Stimulated activated CD4-positive, alpha-beta T cell treated with anti-CD3 and anti-CD28 coated beads, Interleukin-2, amount 100 ng/mL, for 4 hours (primary cell): Measurements from ENCODE around the gene DPYD.

Experiments
- DNase-seq: peaks from one replicate; pipeline ENCODE4 v3.0.0-alpha.2; 2020; ENCODE audit warnings: low read depth

The DPYD gene

DNA sequence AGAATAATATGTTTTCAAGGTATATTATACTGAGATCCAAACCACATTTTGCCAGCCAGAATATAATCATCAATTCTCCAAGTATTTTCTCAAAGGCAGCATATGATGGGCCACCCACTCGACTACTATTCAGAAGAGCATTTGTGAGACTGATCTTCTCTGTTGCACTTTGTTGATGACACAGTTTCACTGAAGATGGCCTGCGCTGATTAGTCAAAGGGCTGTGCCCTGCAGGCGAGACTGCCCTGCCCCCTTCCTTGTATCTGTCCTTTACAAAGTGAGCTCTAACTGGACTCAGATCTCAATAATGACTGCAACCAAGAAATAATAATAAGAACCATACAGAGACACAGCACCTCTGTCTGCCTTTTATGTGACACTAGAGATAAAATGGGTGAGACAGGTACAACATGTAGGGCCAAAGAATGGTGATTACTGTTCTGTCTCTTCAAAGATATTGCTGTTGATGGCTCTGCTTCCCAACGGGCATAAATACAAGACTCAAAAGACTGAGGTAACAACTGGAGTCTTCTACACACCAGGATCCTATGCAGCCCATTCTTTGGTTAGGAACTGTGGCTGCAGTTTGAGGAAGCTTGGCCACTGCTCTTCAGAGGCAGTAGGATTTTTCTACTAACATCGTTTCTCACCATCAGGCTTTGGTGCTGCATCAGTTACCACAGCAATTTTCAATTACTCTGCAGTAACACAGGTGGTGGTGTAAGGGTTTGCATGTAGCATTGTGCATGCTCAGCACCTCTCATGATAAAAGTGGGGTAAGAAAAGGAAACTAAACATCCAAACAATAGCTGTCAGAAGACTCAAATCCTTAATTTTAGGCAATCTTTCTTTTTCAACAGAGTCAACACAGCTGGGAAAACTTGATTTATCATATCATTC lies 718.1 kb downstream of the DPYD start:
- no peak for DNase-seq

DNA sequence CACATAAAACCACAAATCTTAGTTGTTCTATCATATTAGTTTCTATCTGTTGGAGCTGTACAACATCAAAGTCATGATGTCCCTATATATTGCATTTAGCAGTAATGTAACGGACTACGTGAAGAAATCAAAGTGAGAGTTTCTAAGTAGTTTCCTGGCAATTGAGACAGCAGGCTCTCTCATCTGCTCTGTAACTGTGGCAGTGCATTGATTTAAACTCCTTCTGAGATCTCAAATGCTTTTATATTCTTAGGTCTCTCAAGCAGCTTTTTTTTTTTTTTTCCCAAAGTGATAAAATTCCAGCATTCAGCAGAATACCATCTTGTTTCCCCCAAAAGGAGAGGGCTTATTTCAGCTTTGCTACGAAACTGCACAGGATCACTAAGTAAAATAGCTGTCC lies 719.2 kb downstream of the DPYD start:
- DNase-seq: no peak

DNA sequence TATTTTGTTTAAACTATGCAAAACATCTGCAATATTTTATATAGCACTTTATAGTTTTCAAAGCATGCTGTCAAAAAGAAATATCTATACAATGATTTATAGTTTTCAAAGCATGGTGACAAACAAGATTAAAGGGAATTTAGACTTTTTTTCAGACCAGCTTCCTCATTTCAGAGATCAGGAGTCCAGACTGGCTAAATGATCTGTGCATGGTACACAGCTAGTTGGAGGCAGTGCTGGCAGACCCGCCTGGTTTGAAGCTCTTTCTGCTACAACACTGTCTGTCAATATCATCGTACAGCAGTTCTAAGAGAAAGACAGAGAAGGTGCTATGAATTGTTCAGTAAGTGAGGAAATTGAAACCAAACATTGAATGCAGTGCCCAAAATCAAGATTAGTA lies 720.2 kb downstream of the DPYD start:
- DNase-seq: no peak

DNA sequence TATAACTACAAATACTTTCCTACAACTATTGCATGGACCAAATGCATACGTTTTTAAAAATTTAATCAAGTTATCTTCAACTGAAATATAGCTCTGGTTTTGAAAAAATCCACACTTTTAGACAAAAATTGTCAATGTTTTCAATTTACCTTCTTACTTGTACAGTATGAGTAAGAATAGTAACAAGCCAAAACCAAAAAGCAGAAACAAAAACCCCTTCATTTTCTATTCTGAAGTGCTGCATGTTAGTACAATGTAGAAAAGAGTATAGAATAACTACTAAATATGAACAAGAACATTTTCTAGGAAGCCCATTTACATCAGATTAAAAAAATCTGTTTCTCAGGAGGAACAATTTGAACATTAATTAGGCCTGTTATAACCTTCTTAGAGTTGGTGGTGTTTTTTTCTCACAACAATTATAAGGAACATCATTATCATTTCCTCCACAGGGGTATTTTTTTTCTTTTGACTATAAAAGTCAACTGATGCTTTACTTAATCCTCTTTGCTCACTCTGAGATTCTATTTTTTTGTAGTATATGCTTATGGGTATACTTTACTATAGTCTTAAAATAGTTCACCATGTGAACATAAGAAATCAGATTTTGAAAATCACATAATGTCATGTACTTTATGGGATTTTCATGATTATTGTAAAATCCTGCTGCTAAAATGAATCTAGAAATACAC lies 723.9 kb downstream of the DPYD start:
- no peak for DNase-seq

DNA sequence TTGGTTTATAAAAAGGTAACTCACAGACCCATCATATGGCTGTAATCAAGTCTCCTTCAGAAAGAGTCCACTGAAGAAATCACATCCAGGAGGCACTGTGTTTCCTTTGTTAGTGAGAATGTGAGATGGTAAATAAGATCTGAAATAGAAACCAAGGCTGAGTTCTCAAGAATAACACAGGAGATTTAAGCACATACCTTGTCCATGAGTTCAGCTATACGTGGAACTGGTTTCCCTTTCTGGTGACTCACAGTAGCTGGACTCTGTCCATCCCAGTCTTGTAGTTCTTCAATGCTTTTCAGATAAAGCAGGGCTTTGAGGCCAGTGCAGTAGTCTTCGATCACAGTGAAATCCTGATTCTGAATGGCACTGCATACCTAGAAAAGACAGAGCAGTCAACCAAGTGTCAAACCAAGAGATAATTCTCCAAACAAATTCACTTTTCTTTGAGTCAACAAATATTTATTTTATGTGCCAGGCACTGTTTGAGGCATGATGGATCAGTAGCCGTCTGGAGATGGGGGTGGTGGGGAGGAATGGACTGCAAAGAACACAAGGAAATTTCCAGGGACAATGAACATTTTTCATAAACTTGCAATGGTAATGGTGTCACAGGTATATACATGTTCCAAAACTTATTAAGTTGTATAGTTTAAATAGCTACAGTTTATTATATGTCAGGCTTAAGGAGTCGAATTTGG lies 727.8 kb downstream of the DPYD start:
- no peak for DNase-seq

DNA sequence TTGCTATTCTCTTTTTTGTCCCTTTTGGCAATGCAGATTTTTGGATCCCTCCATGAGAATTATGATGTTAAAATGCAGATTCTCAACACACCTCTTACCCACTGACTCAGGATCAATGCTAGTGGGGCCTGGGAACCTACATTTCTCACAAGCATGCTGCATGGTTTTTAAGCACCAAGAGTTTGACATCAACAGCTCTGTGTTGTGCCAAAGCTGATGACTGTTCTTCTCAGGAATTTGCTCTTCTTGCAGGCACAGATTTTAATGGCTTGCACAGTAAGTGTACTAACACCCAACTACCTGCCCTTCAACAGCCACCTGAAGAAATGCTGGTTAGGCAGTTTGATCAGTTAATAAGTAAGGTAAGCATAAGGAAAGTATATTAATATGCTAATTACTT lies 730.5 kb downstream of the DPYD start:
- no peak for DNase-seq

DNA sequence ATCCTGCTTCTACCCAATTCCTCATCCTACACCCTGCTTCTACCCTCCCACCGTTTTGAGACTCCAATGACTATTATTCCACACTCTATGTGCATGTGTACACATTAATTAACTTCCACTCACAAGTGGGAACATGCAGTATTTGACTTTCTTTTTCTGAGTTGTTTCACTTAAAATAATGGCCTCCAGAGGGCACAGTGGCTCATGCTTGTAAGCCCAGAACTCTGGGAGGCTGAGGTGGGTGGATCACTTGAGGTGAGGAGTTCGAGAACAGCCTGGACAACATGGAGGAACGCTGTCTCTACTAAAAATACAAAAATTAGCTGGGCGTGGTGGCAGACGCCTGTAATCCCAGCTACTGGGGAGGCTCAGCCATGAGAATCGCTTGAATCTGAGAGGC lies 734.5 kb downstream of the DPYD start:
- DNase-seq: no peak

DNA sequence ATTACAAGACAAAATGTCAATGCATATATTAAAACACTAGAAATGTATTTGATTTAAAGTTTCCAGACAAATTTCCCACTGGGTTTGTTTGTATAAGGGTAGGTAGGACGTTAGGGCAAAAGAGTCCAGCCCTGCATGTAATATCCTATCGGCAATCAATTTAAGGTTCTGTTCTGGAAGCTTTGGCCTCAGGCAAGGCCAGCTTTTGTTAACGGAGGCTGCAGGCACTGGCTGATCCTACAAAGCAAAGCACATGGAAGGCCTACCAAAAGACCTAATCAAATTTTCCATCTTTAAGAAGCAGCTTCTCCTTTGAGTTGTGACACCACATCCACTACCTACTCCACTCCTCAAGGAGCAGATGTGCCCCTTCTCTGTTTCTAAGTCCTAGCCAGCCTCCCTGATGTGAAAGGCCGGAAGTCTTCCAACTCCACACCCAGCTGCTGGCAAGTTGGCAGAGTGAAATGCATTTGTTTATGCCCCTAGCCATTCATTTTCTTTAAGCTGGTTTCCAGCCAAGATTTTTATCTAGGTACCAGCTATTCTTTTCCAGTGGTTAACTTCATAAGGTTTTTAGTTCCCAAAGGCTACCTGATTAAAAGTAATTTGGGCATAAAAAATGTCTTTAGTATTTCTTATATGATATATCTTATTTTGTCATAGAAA lies 746.7 kb downstream of the DPYD start:
- DNase-seq: no peak

DNA sequence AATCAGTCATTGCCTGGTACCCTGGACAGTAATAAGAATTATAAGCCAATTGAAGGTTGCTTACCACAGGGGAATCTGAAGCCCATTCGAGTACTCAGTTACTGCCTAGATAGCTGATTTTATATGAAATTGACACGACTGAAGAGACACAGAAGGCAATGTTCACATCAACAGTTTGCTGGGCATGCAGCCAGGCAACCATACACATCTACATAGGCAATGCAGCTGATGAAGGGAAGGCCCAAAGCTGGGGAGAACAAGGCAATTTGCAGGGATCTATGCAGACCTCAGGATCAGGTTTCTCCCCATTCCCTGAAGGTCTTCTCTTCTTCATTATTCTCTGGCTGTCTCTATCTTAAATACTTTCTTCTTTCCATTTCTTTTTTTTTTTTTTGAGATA lies 750.5 kb downstream of the DPYD start:
- DNase-seq: no peak

DNA sequence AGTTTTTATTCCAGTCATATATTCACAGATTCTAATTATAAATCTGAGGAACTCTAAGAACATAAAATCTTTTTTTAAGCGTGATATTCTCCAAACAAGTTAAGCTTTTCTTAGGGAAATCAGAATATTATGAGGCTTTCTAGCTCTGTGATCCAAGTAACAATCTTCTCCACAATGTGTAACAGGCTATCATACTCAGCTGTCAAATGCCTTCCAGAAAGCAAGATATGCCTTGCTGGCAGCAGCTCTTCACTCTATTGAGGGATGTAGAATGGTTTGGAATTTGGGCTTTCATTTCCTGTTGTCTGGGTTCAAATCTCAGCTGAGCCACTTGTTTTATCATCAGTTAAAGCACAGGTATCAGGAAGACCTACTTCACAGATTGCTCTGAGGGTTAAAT lies 752.8 kb downstream of the DPYD start:
- DNase-seq: no peak

DNA sequence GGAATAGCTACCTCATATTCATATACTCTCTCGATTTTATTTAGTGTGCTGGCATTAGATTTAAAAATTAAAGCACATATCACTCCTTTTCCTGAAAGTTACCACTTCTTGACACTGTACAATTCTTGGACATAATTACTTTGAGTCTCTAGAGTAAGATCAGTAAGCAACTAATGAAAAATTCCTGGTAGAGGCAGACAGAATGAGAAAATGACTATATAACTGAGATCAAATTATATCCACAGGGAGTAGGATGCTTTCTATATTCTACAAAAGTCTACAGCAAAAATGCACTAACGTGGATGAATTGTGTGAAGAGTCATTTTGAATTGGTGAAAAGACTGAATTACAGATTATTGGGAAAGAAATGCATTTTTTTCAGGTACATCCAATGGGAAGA lies 753.6 kb downstream of the DPYD start:
- DNase-seq: no peak

DNA sequence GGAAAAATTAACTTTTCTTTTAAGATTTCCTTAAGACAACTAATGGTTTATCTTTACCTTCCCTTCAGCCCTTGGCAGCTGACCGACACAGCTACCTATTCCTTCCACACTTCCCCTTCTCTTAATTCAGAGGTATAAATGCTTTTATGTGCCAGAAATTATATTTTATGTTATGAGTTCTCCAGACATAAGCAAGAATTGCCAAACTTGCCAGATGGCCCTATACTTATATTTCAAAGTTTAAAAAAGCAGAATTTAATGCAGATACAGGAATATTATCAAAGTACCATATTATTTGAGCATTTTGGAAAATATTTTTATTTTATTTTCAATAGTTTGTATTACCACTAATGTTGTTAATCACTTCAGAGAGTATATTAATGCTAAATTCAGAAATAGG lies 754.2 kb downstream of the DPYD start:
- DNase-seq: no peak

DNA sequence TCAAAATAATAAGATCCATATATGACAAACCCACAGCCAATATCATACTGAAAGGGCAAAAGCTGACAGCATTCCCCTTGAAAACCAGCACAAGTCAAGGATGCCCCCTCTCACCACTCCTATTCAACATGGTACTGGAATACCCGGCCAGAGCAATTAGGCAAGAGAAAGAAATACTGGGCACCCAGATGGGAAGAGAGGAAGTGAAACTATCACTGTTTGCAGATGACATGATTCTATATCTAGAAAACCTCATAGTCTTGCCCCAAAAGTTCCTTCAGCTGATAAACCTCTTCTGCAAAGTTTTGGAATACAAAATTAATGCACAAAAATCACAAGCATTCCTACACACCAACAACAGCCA lies 756.6 kb downstream of the DPYD start:
- DNase-seq: no peak

DNA sequence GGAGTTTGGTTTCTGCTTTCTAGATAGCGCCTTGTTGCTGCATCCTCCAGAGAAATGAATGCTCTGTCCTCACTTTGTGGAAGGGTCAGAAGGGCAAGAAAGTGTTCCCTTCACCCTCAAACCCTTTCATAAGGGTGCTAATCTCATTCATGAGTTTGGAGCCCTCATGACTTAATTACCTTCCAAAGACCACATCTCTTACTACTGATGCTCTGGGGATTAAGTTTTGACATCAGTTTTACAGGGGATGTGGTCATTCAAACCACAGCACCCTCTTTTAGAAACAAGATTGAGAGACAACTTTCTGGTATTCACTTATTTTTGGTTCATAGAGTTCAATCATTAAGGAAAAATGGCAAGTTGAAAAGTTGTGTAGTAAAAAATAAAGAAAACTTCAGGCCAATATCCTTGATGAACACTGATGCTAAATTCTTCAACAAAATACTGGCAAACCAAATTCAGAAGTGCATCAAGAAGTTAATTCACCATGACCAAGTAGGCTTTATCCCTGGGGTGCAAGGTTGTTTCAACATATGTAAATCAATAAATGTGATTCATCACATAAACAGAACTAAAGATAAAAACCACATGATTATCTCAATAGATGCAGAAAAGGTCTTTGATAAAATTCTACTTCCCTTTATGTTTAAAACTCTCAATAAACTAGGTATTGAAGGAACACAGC lies 757.1 kb downstream of the DPYD start:
- no peak for DNase-seq

DNA sequence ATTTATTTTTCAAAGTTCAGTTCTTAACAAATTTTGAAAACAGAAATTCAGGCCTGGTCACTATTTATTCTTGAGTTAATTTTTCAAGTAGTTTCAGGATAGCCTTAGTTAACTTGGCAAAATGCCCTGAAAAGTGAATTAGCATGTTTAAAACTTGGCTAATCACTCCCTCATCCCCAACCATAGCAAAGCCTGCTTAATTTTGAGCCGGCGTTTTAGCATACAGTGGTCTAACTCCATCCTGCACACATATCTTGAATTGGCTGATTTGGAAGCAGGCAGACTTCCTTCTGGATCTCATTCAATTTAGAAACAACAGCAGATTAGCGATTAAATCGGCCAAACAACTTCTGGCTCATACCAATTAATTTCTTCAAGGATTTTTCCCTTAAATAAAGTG lies 760.0 kb downstream of the DPYD start:
- no peak for DNase-seq

DNA sequence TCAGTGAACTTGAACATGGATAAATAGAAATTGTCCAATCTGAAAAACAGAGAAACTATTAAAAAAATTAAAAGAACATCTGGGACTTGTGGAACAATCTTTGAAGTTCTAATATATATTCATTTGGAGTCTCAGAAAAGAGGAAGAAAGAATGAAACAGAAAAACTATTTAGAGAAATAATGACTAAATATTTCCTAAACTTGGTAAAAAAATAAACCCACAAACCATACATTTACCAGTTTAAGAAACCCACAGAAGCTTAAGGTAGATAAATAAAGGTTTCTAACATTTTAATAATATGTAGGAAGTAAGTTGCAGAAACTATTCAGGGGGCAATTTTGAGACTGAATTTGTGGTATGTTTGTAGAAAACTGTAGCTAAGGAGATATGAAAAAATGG lies 761.5 kb downstream of the DPYD start:
- DNase-seq: no peak

DNA sequence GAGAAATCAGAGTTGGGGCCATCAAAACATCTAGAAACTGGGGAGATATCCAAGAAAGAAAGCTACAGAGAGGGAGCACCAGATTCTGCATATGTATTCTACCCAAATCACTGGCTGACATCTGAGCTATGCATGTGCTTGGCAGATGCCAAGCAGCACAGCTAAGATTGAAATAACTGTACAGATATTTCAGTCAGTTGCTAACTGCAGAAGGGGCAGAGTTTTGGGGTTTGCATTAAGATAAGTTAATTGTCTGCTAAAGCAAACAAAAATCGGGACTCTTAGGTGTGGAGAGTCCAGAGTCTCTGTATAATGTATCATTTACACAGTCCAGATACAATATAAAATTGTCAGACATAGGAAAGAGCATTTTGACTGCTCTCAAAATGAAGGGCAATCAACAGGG lies 762.1 kb downstream of the DPYD start:
- DNase-seq: no peak

DNA sequence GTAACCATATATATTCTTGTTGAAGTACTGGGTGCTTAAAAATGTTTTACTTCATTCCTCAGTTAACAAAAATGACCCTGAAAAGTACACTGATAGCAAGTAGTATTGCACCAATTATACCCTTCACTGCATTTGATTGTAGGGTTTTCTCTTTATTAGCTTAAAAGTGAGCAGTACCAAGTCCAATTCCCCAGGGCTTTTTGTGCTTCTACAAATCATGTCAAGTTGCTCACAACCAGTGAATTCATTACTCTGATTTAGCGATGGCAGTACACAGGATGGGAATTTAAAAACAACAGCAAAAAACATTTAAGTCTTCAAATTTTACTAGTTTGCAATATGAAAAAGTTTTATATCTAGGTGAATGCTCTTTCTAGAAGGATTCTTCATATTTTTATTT lies 762.8 kb downstream of the DPYD start:
- no peak for DNase-seq

DNA sequence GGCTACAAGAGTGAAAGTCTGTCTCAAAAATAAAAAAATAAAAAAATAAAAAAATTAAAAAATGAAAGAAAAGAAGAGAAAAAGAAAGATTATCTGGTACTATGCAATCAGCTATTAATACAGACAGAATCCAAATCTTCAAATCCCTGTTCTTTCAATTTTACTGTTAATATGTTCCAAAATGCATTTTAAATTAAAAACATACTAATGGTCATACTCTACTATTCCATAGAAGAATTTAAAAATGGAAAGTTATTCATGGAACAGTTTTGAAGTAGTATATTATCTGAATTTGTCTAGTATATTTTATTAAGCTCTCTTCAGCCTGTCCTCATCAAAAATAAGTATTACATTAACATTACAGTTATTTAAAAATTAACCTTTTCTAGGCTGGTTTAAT lies 769.2 kb downstream of the DPYD start:
- no peak for DNase-seq

DNA sequence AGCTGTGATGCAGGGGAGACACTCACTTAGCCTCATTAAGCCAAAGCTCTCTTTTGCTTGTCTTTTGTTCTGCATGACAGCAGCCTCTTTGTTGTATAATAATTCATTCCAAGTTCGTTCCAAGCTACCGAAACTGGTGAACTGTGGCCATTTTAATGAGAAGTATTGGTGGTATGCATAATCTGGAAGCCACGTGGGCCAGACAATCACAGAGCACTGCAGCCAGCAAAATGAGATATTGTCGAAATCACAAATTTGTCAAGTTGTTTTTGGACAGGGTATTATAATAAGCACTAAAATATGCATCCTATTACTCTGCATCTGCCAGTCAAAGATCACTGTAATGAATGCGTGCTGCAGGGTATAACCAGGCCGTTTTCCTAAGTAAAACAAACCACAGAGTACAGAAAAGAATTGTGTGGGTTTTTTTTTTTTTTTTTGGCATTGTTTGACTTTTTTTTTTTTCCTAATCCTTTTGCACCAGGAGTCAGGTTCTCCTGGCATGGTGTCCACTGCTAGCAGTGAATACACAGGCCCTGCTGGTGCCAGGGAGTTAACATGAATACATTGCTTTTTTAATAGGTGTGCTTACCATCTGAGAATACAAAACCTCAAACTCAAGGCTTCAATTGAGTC lies 775.4 kb downstream of the DPYD start:
- no peak for DNase-seq

DNA sequence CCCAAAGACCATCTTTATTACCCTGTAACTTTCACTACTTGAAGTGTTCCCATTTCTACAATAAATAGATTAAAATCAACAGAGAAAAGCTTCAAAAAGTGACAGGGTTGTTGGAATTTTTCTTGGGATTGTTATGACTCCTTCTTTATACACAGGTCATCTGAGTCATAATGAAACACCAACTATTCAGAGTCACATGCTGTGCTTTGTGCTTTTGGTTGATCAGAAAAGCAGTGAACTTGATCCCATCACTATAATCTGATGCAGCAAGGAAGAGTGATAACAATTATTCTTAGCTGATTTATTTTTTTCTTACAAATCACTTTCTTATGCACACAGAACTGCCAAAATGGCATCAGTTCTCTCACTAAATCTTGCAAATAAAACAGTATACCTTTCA lies 776.3 kb downstream of the DPYD start:
- DNase-seq: no peak
